HG02970 (cell line): ENCODE measurements around the gene NR1H3.

Experiments used
- ATAC-seq: cut with Tn5 transposase; IDR thresholded peaks from one replicate; pipeline ENCODE4 v1.9.1; 2021; ENCODE audit warnings: mild to moderate bottlenecking, moderate library complexity, moderate number of reproducible peaks; ENCODE audit not compliant: unreplicated experiment, low FRiP score

The NR1H3 gene

DNA sequence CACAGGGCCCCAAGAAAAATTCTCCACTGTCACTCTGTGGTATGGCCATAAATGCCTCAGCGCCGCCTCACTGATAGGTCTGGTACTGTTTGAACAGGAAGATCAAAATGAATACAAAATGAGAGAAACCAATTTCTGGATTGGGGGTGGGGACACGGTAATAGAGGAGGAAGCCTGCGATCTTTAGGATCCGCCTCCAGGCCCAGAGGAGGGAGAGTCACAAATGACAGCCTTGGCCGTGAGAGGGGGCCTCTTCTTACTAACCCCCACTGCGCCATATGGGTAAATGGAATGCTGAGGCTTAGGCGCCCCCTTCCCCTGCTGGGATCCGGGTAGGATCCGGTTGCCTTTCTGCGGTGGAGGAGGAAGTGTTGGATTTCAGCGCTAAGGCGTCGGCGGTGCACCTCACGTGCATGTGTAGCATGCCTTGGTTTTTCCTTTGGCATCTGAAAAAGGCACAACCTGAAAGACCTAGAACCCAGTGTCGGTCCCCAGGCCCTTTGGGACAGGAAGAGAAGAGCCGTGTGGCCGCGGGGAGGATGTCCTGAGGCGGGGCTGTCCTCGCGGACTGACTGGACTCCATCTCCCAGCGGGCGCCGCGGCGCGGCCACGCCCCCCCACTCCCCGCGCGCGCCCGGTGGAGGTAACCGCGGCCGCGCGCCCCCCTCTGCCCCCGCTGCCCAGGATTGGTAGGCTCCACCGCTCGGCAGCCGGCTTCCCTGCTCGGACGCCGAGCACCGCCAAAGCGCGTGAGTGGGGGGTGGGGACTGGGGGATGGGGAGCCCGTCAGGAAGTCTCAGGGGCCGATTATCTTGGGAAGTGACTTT is 11.4 kb downstream of the NR1H3 start:
- peak; percentile 45 for ATAC-seq

DNA sequence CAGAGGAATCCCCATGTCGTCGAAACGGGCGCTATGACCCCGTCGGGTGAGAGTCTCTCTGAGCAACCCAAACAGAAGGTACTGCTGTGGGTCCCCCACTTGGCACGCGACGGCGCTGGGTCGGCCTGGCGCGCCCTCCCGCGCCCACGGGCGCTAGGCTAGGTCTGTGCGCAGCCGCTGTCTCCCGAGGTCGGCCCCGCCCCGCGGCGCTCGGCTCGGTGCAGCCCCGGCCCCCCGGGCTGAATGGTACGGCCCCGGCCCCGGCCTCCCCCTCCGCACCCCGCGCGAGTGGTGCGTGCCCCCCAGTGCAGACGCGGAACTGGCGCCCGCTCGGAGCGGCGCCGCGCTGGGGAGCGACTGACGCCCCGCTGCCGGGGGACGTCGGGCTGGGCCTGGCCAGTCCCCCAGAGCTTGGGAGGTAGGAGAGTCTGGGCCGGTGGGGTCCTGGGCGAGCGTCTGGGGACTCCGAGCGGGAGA is 12.1 kb downstream of the NR1H3 start, which contains the start of gene MADD:
TSS of gene MADD (plus strand) at position 305 of the 477 bp plus-strand sequence.
- ATAC-seq: peak; percentile 68

GRCh38 chr11:47270331-47271271 is 12.8 kb downstream of the NR1H3 start:
- no peak for ATAC-seq

DNA sequence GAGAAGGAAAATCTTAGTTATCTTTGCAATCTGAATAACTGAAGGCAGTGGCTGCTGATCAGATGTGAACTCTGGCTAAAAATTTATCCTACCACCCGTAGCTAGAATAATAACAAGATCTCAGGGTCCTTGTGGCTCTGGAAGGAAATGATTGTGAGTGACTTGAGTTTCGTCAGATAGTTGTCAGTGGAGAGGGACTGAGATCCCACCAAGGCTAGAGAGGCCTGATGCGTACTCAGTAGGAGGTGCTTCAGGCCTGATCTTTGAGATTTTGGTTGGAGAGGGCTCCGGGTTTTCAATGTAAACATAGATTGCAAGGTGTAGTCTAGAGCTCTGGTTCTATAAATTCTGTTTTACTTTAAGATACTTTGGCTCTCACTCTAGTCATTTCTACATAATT is 13.5 kb downstream of the NR1H3 start:
- no peak for ATAC-seq

GRCh38 chr11:47271961-47272661 is 14.3 kb downstream of the NR1H3 start:
- no peak for ATAC-seq

DNA sequence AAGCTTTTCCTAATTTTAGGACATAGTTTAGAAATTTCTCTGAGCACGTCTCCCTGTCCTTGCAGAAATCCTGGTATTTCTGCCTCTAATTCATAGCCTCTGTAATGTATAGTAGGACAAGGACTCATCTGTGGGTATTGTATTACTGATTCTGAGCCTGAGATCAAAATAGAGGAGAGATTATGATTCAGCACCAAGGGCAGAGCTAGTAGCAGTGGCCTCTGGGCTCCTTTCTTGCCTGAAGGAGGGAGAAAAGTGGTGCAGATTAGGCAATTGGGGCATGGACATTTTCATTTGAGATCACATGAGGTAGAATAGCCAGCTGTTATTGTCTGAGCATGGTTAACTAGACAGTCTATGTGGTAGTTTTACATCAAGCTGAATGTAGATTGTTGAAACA is 14.9 kb downstream of the NR1H3 start:
- no peak for ATAC-seq

- no peak for ATAC-seq
Observed at GRCh38 chr11:47274495-47275235, 16.9 kb downstream of the NR1H3 start.

GRCh38 chr11:47276923-47277322 is 19.1 kb downstream of the NR1H3 start:
- no peak for ATAC-seq

DNA sequence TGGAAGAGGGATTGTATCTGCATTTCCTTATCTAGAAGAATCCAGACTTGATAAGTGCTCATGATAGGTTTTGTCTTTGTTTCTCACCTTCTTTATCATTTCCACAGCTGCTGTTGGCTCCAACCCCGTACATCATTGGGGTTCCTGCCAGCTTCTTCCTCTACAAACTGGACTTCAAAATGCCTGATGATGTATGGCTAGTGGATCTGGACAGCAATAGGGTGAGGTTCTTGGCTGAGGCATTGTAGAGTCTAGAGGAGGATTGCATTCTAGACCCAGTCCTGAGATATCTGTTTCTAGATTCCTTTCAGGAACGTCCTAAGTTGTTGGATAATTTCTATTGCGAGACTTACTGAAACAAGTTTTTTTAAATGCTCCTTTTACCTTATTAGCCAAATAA is 20.3 kb downstream of the NR1H3 start:
- no peak for ATAC-seq

DNA sequence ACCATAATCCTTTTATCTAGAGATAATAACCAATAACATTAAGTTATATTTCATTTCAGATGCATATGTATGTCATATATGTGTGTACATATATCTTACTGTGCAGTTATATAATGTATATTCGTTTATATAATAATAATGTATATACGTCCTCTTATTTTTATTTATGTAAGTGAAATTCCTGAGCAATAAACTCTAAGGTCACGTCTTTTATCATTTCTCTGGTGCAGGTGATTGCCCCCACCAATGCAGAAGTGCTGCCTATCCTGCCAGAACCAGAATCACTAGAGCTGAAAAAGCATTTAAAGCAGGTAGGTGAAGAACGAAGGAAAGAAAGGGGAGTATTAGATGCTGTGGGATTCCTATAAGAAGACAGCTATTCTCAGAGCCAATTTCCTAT is 21.0 kb downstream of the NR1H3 start:
- ATAC-seq: no peak

GRCh38 chr11:47280099-47280498 is 22.3 kb downstream of the NR1H3 start:
- ATAC-seq: no peak

DNA sequence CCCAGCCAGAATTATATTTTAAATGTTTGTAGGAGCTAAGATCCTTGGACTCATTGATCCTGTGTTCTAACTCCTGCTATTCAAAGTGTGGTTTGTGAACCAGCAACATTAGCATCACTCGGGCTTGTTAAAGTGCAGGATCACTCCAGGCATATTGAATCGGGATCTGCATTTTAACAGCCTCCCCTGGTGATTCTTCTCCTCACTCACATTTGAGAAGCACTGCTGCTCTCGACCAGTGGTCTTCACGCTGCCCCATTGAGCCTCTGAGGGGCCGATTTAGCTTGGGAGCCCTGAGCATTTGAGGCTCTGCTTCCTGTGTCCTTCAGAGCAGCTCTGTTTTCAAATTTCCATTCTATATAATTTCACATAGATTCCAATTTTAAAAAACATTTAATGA is 23.1 kb downstream of the NR1H3 start:
- ATAC-seq: no peak

- ATAC-seq: no peak
Observed at GRCh38 chr11:47282462-47282861, 24.7 kb downstream of the NR1H3 start.

DNA sequence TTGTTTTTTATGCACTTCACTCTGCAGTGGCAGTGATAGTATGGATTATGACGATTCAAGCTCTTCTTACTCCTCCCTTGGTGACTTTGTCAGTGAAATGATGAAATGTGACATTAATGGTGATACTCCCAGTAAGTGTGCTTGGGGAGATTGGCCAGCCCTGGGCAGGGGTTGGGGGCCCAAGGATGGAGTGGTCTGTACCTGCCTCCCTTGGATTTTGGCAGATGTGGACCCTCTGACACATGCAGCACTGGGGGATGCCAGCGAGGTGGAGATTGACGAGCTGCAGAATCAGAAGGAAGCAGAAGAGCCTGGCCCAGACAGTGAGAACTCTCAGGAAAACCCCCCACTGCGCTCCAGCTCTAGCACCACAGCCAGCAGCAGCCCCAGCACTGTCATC is 26.4 kb downstream of the NR1H3 start:
- ATAC-seq: no peak

GRCh38 chr11:47285969-47286770 is 28.4 kb downstream of the NR1H3 start:
- no peak for ATAC-seq

- no peak for ATAC-seq
Observed at GRCh38 chr11:47288066-47288465, 30.3 kb downstream of the NR1H3 start.

DNA sequence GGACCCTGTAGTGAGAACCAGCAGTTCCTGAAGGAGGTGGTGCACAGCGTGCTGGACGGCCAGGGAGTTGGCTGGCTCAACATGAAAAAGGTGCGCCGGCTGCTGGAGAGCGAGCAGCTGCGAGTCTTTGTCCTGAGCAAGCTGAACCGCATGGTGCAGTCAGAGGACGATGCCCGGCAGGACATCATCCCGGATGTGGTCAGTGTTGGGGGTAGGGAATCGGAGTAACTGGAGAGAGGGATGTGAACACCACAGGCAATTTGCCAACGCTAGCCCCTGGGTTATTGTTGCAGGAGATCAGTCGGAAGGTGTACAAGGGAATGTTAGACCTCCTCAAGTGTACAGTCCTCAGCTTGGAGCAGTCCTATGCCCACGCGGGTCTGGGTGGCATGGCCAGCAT is 32.1 kb downstream of the NR1H3 start:
- no peak for ATAC-seq

GRCh38 chr11:47295385-47295784 is 37.6 kb downstream of the NR1H3 start:
- ATAC-seq: no peak

DNA sequence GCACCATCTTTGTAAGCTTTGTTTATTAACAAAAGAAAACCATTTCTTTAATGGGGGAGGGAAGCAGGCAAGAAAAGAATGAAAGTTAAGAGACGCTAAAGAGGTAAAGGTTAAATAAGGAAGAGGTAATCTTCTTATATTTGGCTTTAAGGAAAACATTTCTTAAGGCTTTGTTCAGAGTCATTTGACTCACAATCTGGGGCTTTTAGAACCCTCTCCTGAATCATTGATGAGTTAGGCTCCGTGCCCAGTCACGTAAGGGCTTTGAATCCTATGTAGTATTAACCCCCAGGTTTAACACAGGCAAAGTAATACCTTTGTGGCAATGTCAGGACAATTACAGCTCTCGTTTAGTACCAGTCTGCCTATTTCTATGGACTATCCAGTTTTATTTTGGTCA is 38.2 kb downstream of the NR1H3 start:
- no peak for ATAC-seq
